Measurements from ENCODE around the gene CNIH1.

GRCh38 chr14:54440873-54441868 lies at the start of gene CNIH1:
- TF ChIP-seq, protein P1, sequence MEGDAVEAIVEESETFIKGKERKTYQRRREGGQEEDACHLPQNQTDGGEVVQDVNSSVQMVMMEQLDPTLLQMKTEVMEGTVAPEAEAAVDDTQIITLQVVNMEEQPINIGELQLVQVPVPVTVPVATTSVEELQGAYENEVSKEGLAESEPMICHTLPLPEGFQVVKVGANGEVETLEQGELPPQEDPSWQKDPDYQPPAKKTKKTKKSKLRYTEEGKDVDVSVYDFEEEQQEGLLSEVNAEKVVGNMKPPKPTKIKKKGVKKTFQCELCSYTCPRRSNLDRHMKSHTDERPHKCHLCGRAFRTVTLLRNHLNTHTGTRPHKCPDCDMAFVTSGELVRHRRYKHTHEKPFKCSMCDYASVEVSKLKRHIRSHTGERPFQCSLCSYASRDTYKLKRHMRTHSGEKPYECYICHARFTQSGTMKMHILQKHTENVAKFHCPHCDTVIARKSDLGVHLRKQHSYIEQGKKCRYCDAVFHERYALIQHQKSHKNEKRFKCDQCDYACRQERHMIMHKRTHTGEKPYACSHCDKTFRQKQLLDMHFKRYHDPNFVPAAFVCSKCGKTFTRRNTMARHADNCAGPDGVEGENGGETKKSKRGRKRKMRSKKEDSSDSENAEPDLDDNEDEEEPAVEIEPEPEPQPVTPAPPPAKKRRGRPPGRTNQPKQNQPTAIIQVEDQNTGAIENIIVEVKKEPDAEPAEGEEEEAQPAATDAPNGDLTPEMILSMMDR (IDR thresholded peaks at IDR 0.05 in 4 of 5, conservative IDR thresholded peaks at IDR 0.05 in 1 of 5): peak; percentile 83 to 98 (median 91)
- TF ChIP-seq POLR2A (IDR thresholded peaks at IDR 0.05): peak in 1 of 2 donors; percentile 40
